Lower leg skin (tissue), 3 donors: ENCODE measurements around the gene KLHDC9.

Experiments
- CTCF ChIP-seq, 3 donors: fragments of 450-650 bp; IDR thresholded peaks; one replicate each; pipeline ENCODE4 v1.5.1; 2016; ENCODE audit warnings: antibody characterized with exemption in 3 of 3, mild to moderate bottlenecking in 3 of 3, moderate library complexity in 2 of 3
- POLR2A ChIP-seq, 2 donors: fragments of 450-650 bp; IDR thresholded peaks; one replicate each; pipeline ENCODE4 v1.6.1; 2016 to 2017; ENCODE audit warnings: antibody characterized with exemption in 2 of 2, mild to moderate bottlenecking in 1 of 2, moderate library complexity in 1 of 2

- no peak for TF ChIP-seq CTCF (IDR thresholded peaks at IDR 0.05)
- no peak for TF ChIP-seq POLR2A (IDR thresholded peaks at IDR 0.05)
These were observed 17.1 kb downstream of the KLHDC9 start for GRCh38 chr1:161115132-161115711.
